ENCODE results near the gene DIDO1. TPM values are rescaled to one million over a fixed set of nuclear protein-coding genes. Genes with fewer than 3 reads are reported as not detected.
A peak's percentile ranks its signal among the peaks of the same experiment; 100 is the strongest.
"Not testable (repeated sequence)": the region's sequence is repeated elsewhere in the genome, so short reads cannot be mapped to it uniquely, and the experiment has no call there.

Gene DIDO1
- total RNA-seq, 3 donors from 2014 or later, result 59.8 to 83.1 (median 64.9) TPM

GRCh38 chr20:62852841-62853240 lies 73.5 kb downstream of the DIDO1 start:
- Histone ChIP-seq H3K4me3 (no peak overlapping the region), H3K9me3 (no peaks in the 10 kb centered on the region), H3K27ac (no peak overlapping the region), H3K4me1 (no peaks in the 10 kb centered on the region), H3K27me3 (no peaks in the 10 kb centered on the region), H3K36me3 (no peaks in the 10 kb centered on the region)
- intact Hi-C loops (cut with DNase I; ENCODE audit: low total_unique reads), result no loop called here
- TF ChIP-seq, protein P1, sequence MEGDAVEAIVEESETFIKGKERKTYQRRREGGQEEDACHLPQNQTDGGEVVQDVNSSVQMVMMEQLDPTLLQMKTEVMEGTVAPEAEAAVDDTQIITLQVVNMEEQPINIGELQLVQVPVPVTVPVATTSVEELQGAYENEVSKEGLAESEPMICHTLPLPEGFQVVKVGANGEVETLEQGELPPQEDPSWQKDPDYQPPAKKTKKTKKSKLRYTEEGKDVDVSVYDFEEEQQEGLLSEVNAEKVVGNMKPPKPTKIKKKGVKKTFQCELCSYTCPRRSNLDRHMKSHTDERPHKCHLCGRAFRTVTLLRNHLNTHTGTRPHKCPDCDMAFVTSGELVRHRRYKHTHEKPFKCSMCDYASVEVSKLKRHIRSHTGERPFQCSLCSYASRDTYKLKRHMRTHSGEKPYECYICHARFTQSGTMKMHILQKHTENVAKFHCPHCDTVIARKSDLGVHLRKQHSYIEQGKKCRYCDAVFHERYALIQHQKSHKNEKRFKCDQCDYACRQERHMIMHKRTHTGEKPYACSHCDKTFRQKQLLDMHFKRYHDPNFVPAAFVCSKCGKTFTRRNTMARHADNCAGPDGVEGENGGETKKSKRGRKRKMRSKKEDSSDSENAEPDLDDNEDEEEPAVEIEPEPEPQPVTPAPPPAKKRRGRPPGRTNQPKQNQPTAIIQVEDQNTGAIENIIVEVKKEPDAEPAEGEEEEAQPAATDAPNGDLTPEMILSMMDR (IDR thresholded peaks at IDR 0.05), result no peak
- no peak for TF ChIP-seq POLR2AphosphoS5 (IDR thresholded peaks at IDR 0.05)
- TF ChIP-seq POLR2A (IDR thresholded peaks at IDR 0.05), result no peak
- no peak for DNase-seq (ENCODE audit: low spot score in 2 of 2)

GRCh38 chr20:62852196-62852595 lies 74.1 kb downstream of the DIDO1 start:
- H3K27me3 ChIP-seq, result no peaks in the 10 kb centered on the region
- no peaks in the 10 kb centered on the region for H3K36me3 ChIP-seq
- intact Hi-C loops (cut with DNase I; ENCODE audit: low total_unique reads), result no loop called here
- no peak for DNase-seq (ENCODE audit: low spot score in 2 of 2)
- no peak overlapping the region for H3K4me3 ChIP-seq
- TF ChIP-seq, protein P1 (IDR thresholded peaks at IDR 0.05), result no peak
- TF ChIP-seq POLR2A (IDR thresholded peaks at IDR 0.05) (no peak), POLR2AphosphoS5 (IDR thresholded peaks at IDR 0.05) (no peak)
- H3K27ac ChIP-seq, result no peak overlapping the region
- H3K9me3 ChIP-seq, result no peaks in the 10 kb centered on the region
- H3K4me1 ChIP-seq, result peaks cover 0 to 3% of the 10 kb centered on the region in 2 donors

GRCh38 chr20:62850333-62850974 lies 75.9 kb downstream of the DIDO1 start:
- Histone ChIP-seq H3K4me1 (peaks cover 0 to 3% of the 10 kb centered on the region in 2 donors), H3K4me3 (no peak overlapping the region), H3K27me3 (no peaks in the 10 kb centered on the region), H3K9me3 (no peaks in the 10 kb centered on the region), H3K27ac (no peak overlapping the region), H3K36me3 (no peaks in the 10 kb centered on the region)
- no peak for TF ChIP-seq POLR2A (IDR thresholded peaks at IDR 0.05)
- intact Hi-C loops (cut with DNase I; ENCODE audit: low total_unique reads), result no loop called here
- no peak for DNase-seq (ENCODE audit: low spot score in 2 of 2)

GRCh38 chr20:62849431-62849830 lies 76.9 kb downstream of the DIDO1 start:
- no peaks in the 10 kb centered on the region for H3K27me3 ChIP-seq
- no peak for DNase-seq (ENCODE audit: low spot score in 2 of 2)
- no peak overlapping the region for H3K4me3 ChIP-seq
- H3K4me1 ChIP-seq, result peaks cover 0 to 3% of the 10 kb centered on the region in 2 donors
- TF ChIP-seq, protein P1 (IDR thresholded peaks at IDR 0.05), result no peak
- no peak for TF ChIP-seq POLR2A (IDR thresholded peaks at IDR 0.05)
- TF ChIP-seq POLR2AphosphoS5 (IDR thresholded peaks at IDR 0.05), result no peak
- no peaks in the 10 kb centered on the region for H3K9me3 ChIP-seq
- no peak overlapping the region for H3K27ac ChIP-seq
- intact Hi-C loops (cut with DNase I; ENCODE audit: low total_unique reads), result no loop called here
- H3K36me3 ChIP-seq, result no peaks in the 10 kb centered on the region

DNA sequence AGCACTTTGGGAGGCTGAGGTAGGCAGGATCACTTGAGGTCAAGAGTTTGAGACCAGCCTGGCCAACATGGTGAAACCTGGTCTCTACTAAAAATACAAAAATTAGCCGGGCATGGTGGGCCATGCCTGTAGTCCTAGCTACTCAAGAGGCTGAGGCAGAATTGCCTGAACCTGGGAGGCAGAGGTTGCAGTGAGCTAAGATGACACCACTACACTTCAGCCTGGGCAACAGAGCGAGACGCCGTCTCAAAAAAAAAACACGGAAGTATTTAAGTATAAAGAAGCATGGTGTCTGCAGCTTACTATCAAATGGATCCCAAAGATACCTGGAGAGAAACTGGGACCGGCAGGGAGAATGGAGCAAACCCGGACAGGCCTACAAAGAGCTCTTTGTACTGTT lies 77.4 kb downstream of the DIDO1 start:
- H3K27me3 ChIP-seq; DNase-seq (ENCODE audit: low spot score in 2 of 2); H3K4me1 ChIP-seq; intact Hi-C loops (cut with DNase I; ENCODE audit: low total_unique reads); H3K36me3 ChIP-seq; H3K4me3 ChIP-seq; H3K9me3 ChIP-seq; H3K27ac ChIP-seq: not testable (repeated sequence)

GRCh38 chr20:62846166-62846890 lies 80.0 kb downstream of the DIDO1 start:
- Histone ChIP-seq H3K36me3 (no peaks in the 10 kb centered on the region), H3K4me3 (no peak overlapping the region), H3K27ac (no peak overlapping the region), H3K27me3 (no peaks in the 10 kb centered on the region), H3K9me3 (no peaks in the 10 kb centered on the region), H3K4me1 (peaks cover 0 to 3% of the 10 kb centered on the region in 2 donors)
- intact Hi-C loops (cut with DNase I; ENCODE audit: low total_unique reads), result no loop called here
- TF ChIP-seq, protein P1 (IDR thresholded peaks at IDR 0.05), result no peak
- peak in 1 of 2 donors; percentile 31 for DNase-seq (ENCODE audit: low spot score in 2 of 2)
